ENCODE data around the gene ITGA11.

Gene ITGA11

DNA sequence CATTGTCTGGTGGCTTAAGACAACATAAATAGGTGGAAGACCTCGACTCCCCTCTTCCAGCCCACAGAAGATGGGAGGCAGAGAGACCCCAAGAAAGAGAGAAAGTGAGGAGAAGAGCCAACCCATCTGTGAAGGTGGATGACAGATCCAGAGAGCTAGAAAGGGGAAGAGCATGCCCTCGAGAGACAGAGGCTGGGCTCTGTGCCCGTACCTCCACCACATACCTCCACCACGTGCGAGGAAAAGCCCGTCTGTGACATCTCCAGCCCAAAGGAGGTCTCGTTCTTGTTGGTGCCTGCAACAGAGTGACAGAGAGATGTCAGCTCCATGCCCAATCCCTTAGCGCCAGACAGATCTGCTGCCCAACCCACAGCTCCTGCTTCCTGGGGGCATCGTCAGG is 83.4 kb downstream of the ITGA11 start:
- DNase-seq (ENCODE audit: low read depth), result no peak
- TF ChIP-seq, protein P1, sequence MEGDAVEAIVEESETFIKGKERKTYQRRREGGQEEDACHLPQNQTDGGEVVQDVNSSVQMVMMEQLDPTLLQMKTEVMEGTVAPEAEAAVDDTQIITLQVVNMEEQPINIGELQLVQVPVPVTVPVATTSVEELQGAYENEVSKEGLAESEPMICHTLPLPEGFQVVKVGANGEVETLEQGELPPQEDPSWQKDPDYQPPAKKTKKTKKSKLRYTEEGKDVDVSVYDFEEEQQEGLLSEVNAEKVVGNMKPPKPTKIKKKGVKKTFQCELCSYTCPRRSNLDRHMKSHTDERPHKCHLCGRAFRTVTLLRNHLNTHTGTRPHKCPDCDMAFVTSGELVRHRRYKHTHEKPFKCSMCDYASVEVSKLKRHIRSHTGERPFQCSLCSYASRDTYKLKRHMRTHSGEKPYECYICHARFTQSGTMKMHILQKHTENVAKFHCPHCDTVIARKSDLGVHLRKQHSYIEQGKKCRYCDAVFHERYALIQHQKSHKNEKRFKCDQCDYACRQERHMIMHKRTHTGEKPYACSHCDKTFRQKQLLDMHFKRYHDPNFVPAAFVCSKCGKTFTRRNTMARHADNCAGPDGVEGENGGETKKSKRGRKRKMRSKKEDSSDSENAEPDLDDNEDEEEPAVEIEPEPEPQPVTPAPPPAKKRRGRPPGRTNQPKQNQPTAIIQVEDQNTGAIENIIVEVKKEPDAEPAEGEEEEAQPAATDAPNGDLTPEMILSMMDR (IDR thresholded peaks at IDR 0.05; ENCODE audit: insufficient read depth, low read depth, low read length, missing control alignments), result no peak
- H3K4me3 ChIP-seq (ENCODE audit: low read length), result no peak overlapping the region

GRCh38 chr15:68348081-68348480 is 83.9 kb downstream of the ITGA11 start:
- H3K4me3 ChIP-seq (ENCODE audit: low read length), result no peak overlapping the region
- TF ChIP-seq, protein P1 (IDR thresholded peaks at IDR 0.05; ENCODE audit: insufficient read depth, low read depth, low read length, missing control alignments), result no peak
- DNase-seq (ENCODE audit: low read depth), result no peak

DNA sequence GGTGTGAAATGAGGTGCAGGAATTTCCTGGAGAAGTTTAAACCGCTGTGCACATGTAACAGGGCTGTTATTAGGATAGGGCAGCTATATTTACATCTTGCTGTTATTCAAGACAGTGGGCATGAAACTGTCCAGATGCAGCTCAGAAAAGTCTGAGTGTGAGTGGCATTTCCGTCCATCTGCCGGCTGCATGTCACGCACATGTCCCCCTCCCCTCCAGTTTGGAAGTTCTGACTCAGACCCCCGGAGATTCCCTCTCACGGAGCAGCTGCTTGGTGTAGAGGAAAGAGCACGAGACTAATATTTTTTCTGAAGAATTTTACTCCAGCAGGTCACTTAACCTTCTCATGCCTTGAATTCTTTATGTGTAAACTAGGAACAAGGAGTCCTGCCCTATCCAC is 84.6 kb downstream of the ITGA11 start:
- no peak overlapping the region for H3K4me3 ChIP-seq (ENCODE audit: low read length)
- DNase-seq (ENCODE audit: low read depth), result no peak
- TF ChIP-seq, protein P1 (IDR thresholded peaks at IDR 0.05; ENCODE audit: insufficient read depth, low read depth, low read length, missing control alignments), result no peak

- no peak for DNase-seq (ENCODE audit: low read depth)
- TF ChIP-seq, protein P1 (IDR thresholded peaks at IDR 0.05; ENCODE audit: insufficient read depth, low read depth, low read length, missing control alignments), result no peak
- no peak overlapping the region for H3K4me3 ChIP-seq (ENCODE audit: low read length)
These were observed 85.0 kb downstream of the ITGA11 start for GRCh38 chr15:68346979-68347378.

- TF ChIP-seq, protein P1 (IDR thresholded peaks at IDR 0.05; ENCODE audit: insufficient read depth, low read depth, low read length, missing control alignments), result no peak
- no peak overlapping the region for H3K4me3 ChIP-seq (ENCODE audit: low read length)
- no peak for DNase-seq (ENCODE audit: low read depth)
These were observed 86.5 kb downstream of the ITGA11 start for GRCh38 chr15:68345481-68345880.

DNA sequence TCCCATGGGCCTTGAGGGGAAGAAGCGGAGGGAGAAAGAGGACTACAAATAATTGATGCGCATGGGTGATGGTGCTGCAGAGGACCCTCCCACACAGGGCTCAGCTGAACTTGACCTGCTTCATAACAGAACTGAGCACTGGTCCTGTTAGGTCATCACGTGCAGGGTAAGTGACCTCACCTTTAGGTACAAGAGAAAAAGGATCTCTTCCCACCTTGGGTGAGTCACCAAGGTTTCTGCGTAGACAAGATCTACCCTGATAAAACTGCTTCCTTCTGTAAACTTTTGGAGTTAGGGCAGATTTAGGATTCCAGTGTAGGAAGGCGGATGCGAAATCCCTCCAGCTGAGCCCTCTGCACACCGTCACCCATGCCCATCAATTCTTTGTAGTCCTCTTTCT is 87.4 kb downstream of the ITGA11 start:
- DNase-seq (ENCODE audit: low read depth), result peak; percentile 49
- TF ChIP-seq, protein P1 (IDR thresholded peaks at IDR 0.05; ENCODE audit: insufficient read depth, low read depth, low read length, missing control alignments), result no peak
- no peak overlapping the region for H3K4me3 ChIP-seq (ENCODE audit: low read length)

GRCh38 chr15:68343579-68344225 is 88.3 kb downstream of the ITGA11 start:
- DNase-seq (ENCODE audit: low read depth), result no peak
- TF ChIP-seq, protein P1 (IDR thresholded peaks at IDR 0.05; ENCODE audit: insufficient read depth, low read depth, low read length, missing control alignments), result no peak
- no peak overlapping the region for H3K4me3 ChIP-seq (ENCODE audit: low read length)

All from epithelial cell of esophagus (primary cell).